ENCODE measurements around the gene APOOL. TPM values are rescaled to one million over a fixed set of nuclear protein-coding genes. Genes with fewer than 3 reads are reported as not detected.
"Not testable (repeated sequence)": the region's sequence is repeated elsewhere in the genome, so short reads cannot be mapped to it uniquely, and the experiment has no call there.

APOOL gene
- total RNA-seq, 2 donors from 2014 or later: 11.7 to 19.7 TPM

- DNase-seq (ENCODE audit: low spot score) (no peak), ATAC-seq (no peak)
- H3K27ac Mint-ChIP-seq: no peak overlapping the region
- no peak overlapping the region for H3K4me3 Mint-ChIP-seq
- no peaks in the 10 kb centered on the region for H3K9me3 Mint-ChIP-seq
- H3K36me3 Mint-ChIP-seq: no peaks in the 10 kb centered on the region
- peaks cover 6 to 11% of the 10 kb centered on the region in 2 donors for H3K4me1 Mint-ChIP-seq (ENCODE audit: low read depth in 2 of 2)
- no peaks in the 10 kb centered on the region for H3K27me3 Mint-ChIP-seq
These were observed 25.4 kb downstream of the APOOL start for GRCh38 chrX:85029043-85029442.

GRCh38 chrX:85031505-85031904 is 27.8 kb downstream of the APOOL start:
- Mint-ChIP-seq H3K27me3 (no peaks in the 10 kb centered on the region), H3K4me3 (no peak overlapping the region), H3K4me1 (ENCODE audit: low read depth in 2 of 2) (peaks cover 6 to 19% of the 10 kb centered on the region in 2 donors), H3K36me3 (no peaks in the 10 kb centered on the region), H3K27ac (no peak overlapping the region), H3K9me3 (no peaks in the 10 kb centered on the region)
- ATAC-seq (no peak), DNase-seq (ENCODE audit: low spot score) (no peak)

GRCh38 chrX:85037114-85037513 is 33.4 kb downstream of the APOOL start:
- no peaks in the 10 kb centered on the region for H3K27me3 Mint-ChIP-seq
- DNase-seq (ENCODE audit: low spot score) (no peak), ATAC-seq (no peak)
- peaks cover 2% of the 10 kb centered on the region for H3K9me3 Mint-ChIP-seq
- no peak overlapping the region for H3K4me3 Mint-ChIP-seq
- H3K27ac Mint-ChIP-seq: no peak overlapping the region
- peaks cover 8 to 14% of the 10 kb centered on the region in 2 donors for H3K4me1 Mint-ChIP-seq (ENCODE audit: low read depth in 2 of 2)
- peaks cover 28% of the 10 kb centered on the region for H3K36me3 Mint-ChIP-seq

GRCh38 chrX:85051627-85052026 is 48.0 kb downstream of the APOOL start:
- H3K9me3 Mint-ChIP-seq: no peaks in the 10 kb centered on the region
- no peak overlapping the region for H3K4me3 Mint-ChIP-seq
- no peaks in the 10 kb centered on the region for H3K4me1 Mint-ChIP-seq (ENCODE audit: low read depth in 2 of 2)
- H3K36me3 Mint-ChIP-seq: no peaks in the 10 kb centered on the region
- ATAC-seq (no peak), DNase-seq (ENCODE audit: low spot score) (no peak)
- no peak overlapping the region for H3K27ac Mint-ChIP-seq
- H3K27me3 Mint-ChIP-seq: no peaks in the 10 kb centered on the region

GRCh38 chrX:85052205-85052604 is 48.5 kb downstream of the APOOL start:
- no peaks in the 10 kb centered on the region for H3K9me3 Mint-ChIP-seq
- H3K27me3 Mint-ChIP-seq: no peaks in the 10 kb centered on the region
- no peaks in the 10 kb centered on the region for H3K4me1 Mint-ChIP-seq (ENCODE audit: low read depth in 2 of 2)
- DNase-seq (ENCODE audit: low spot score): no peak
- no peak for ATAC-seq
- no peaks in the 10 kb centered on the region for H3K36me3 Mint-ChIP-seq
- H3K27ac Mint-ChIP-seq: no peak overlapping the region
- H3K4me3 Mint-ChIP-seq: no peak overlapping the region

GRCh38 chrX:85052636-85053343 is 49.1 kb downstream of the APOOL start:
- no peak for DNase-seq (ENCODE audit: low spot score)
- Mint-ChIP-seq H3K27ac (no peak overlapping the region), H3K4me3 (no peak overlapping the region), H3K9me3 (no peaks in the 10 kb centered on the region), H3K27me3 (no peaks in the 10 kb centered on the region), H3K36me3 (no peaks in the 10 kb centered on the region), H3K4me1 (ENCODE audit: low read depth in 2 of 2) (no peaks in the 10 kb centered on the region)
- ATAC-seq: no peak

GRCh38 chrX:85065512-85066198 is 62.0 kb downstream of the APOOL start:
- no peak overlapping the region for H3K4me3 Mint-ChIP-seq
- ATAC-seq: no peak
- H3K36me3 Mint-ChIP-seq: peaks cover 13% of the 10 kb centered on the region
- no peaks in the 10 kb centered on the region for H3K4me1 Mint-ChIP-seq (ENCODE audit: low read depth in 2 of 2)
- no peaks in the 10 kb centered on the region for H3K27me3 Mint-ChIP-seq
- H3K27ac Mint-ChIP-seq: no peak overlapping the region
- no peaks in the 10 kb centered on the region for H3K9me3 Mint-ChIP-seq
- no peak for DNase-seq (ENCODE audit: low spot score)

GRCh38 chrX:85077247-85077646 is 73.6 kb downstream of the APOOL start:
- not testable (repeated sequence) for H3K27me3 Mint-ChIP-seq; ATAC-seq; H3K36me3 Mint-ChIP-seq; H3K4me1 Mint-ChIP-seq (ENCODE audit: low read depth in 2 of 2); H3K9me3 Mint-ChIP-seq; H3K27ac Mint-ChIP-seq; DNase-seq (ENCODE audit: low spot score); H3K4me3 Mint-ChIP-seq

GRCh38 chrX:85084770-85085393 is 81.2 kb downstream of the APOOL start:
- Mint-ChIP-seq H3K27me3 (peaks cover 0 to 2% of the 10 kb centered on the region in 2 donors), H3K27ac (no peak overlapping the region), H3K9me3 (no peaks in the 10 kb centered on the region), H3K4me3 (no peak overlapping the region), H3K4me1 (ENCODE audit: low read depth in 2 of 2) (no peaks in the 10 kb centered on the region), H3K36me3 (peaks cover 11% of the 10 kb centered on the region)
- peak; percentile 69 for DNase-seq (ENCODE audit: low spot score)
- no peak for ATAC-seq

- no peak overlapping the region for H3K27ac Mint-ChIP-seq
- no peaks in the 10 kb centered on the region for H3K4me1 Mint-ChIP-seq (ENCODE audit: low read depth in 2 of 2)
- H3K9me3 Mint-ChIP-seq: no peaks in the 10 kb centered on the region
- ATAC-seq (no peak), DNase-seq (ENCODE audit: low spot score) (no peak)
- peaks cover 0 to 2% of the 10 kb centered on the region in 2 donors for H3K27me3 Mint-ChIP-seq
- no peak overlapping the region for H3K4me3 Mint-ChIP-seq
- peaks cover 6% of the 10 kb centered on the region for H3K36me3 Mint-ChIP-seq
These were observed 85.7 kb downstream of the APOOL start for GRCh38 chrX:85089321-85089840.

- ATAC-seq: peak in 1 of 2 donors; percentile 20
- H3K4me3 Mint-ChIP-seq: no peak overlapping the region
- DNase-seq (ENCODE audit: low spot score): no peak
- H3K27ac Mint-ChIP-seq: no peak overlapping the region
- no peaks in the 10 kb centered on the region for H3K4me1 Mint-ChIP-seq (ENCODE audit: low read depth in 2 of 2)
- peaks cover 0 to 2% of the 10 kb centered on the region in 2 donors for H3K27me3 Mint-ChIP-seq
- no peaks in the 10 kb centered on the region for H3K9me3 Mint-ChIP-seq
- H3K36me3 Mint-ChIP-seq: no peaks in the 10 kb centered on the region
These were observed 103.7 kb downstream of the APOOL start for GRCh38 chrX:85107407-85107806.

- DNase-seq (ENCODE audit: low spot score) (no peak), ATAC-seq (no peak)
- Mint-ChIP-seq H3K27ac (no peak overlapping the region), H3K4me1 (ENCODE audit: low read depth in 2 of 2) (no peaks in the 10 kb centered on the region), H3K27me3 (peaks cover 0 to 5% of the 10 kb centered on the region in 2 donors), H3K9me3 (no peaks in the 10 kb centered on the region), H3K4me3 (no peak overlapping the region), H3K36me3 (no peaks in the 10 kb centered on the region)
These were observed 104.5 kb downstream of the APOOL start for GRCh38 chrX:85108165-85108564.

- H3K9me3 Mint-ChIP-seq: no peaks in the 10 kb centered on the region
- no peaks in the 10 kb centered on the region for H3K36me3 Mint-ChIP-seq
- H3K4me1 Mint-ChIP-seq (ENCODE audit: low read depth in 2 of 2): no peaks in the 10 kb centered on the region
- no peak overlapping the region for H3K4me3 Mint-ChIP-seq
- DNase-seq (ENCODE audit: low spot score): no peak
- peaks cover 0 to 5% of the 10 kb centered on the region in 2 donors for H3K27me3 Mint-ChIP-seq
- no peak for ATAC-seq
- H3K27ac Mint-ChIP-seq: no peak overlapping the region
These were observed 105.6 kb downstream of the APOOL start for GRCh38 chrX:85109235-85109634.

GRCh38 chrX:85111347-85111746 is 107.7 kb downstream of the APOOL start:
- Mint-ChIP-seq H3K27ac (no peak overlapping the region), H3K27me3 (peaks cover 0 to 5% of the 10 kb centered on the region in 2 donors), H3K9me3 (no peaks in the 10 kb centered on the region), H3K36me3 (no peaks in the 10 kb centered on the region), H3K4me3 (no peak overlapping the region), H3K4me1 (ENCODE audit: low read depth in 2 of 2) (no peaks in the 10 kb centered on the region)
- ATAC-seq (no peak), DNase-seq (ENCODE audit: low spot score) (no peak)

All from natural killer cell treated with Interleukin-12 subunit alpha and Interleukin-12 subunit beta and Interleukin-15 and Interleukin-18, amount 100 ng/mL, for 72 hours (primary cell).